Stimulated activated CD8-positive, alpha-beta memory T cell treated with anti-CD3 and anti-CD28 coated beads, Interleukin-4, amount 100 ng/mL, for 4 hours (primary cell): ENCODE measurements around the gene ONECUT3.

Experiments
- DNase-seq, 2 donors: peaks; one replicate each; pipeline ENCODE4 v3.0.0-alpha.2; 2020; ENCODE audit warnings: low read depth in 2 of 2, low spot score in 1 of 2

Gene ONECUT3

DNA sequence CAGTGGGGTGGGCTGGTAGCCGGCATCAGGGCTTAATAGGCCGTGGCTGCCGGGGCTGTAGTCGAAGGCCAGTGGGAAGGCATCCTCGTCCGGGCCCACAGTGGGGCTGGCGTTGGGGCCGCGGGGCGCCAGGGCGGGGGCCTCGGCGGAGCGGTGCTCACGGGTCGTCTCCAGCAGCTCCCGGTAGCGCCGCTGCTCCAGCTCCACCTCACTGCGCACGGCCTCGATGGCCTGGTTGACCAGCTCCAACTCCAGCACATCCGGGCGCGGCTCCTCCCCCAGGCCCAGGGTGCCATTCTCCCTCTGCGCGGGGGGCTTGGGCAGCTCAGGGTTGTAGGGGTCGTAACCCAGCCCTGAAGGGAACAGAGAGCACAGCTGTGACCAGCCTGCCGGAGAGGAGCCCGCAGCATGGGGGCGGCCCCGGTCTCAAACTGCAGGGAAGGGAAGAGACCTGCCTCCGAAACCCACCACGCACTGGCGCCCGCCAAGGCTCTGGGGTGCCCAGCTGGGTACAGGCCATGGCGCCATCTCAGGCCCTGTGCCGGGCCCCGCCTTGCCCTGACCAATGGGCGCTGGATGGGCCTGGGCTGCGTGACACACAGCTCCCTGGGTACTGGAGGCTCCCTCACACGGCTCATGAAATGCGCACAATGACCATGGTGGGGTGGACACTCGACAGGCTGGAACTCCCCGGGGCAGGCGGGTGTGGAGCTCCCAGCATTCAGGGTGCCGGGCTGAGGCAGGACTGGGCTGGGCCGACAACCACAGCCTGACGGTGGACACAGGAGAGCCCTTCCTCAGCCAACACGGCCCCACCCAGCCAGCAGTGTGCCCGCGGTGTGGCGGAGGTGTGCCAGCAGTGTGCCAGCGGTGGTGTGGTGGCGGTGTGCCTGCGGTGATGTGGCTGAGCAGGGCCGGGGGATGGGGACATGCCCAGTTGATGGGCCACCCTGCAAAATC is 75.3 kb downstream of the ONECUT3 start:
- DNase-seq, result no peak

GRCh38 chr19:1829958-1830357 is 76.7 kb downstream of the ONECUT3 start:
- no peak for DNase-seq

DNA sequence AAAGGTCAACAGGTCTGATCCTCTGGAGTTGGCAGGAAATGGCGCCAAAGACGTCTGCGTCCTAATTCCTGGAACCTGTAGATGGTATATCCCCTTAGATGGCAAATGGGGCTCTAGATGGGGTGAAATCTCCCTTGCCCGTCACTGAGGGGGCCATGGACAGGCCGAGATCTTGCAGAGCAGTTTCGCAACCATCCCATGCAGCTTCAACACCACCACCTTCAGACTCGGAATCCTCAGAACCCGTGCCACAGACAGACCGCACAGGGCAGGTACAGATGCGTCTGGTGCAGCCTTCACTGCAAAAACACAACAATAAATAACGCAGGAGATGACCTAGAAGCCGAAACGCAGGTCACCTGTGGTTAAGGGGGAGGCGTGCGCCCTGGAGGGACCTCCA is 77.3 kb downstream of the ONECUT3 start:
- DNase-seq, result no peak
